Cardiac muscle cell (in vitro differentiated cells and primary cell): ENCODE results near the gene MPP1. TPM values are rescaled to one million over a fixed set of nuclear protein-coding genes. Genes with fewer than 3 reads are reported as not detected.
"Not testable (repeated sequence)": the region's sequence is repeated elsewhere in the genome, so short reads cannot be mapped to it uniquely, and the experiment has no call there.

Experiments used
- DNase-seq, 2 donors: peaks; one replicate each; pipeline versions ENCODE4 v3.0.0 to v3.0.0-alpha.2; 2010 to 2017; ENCODE audit warnings: low read depth in 1 of 2, low spot score in 1 of 2
- H3K27ac ChIP-seq: fragments of 200-600 bp; sonication (generic); 2 replicates; pipeline ENCODE4 v1.5.1; 2016
- H3K27me3 ChIP-seq: fragments of 200-600 bp; sonication (generic); 2 replicates; pipeline ENCODE4 v1.6.0; 2016; ENCODE audit warnings: control low read depth
- H3K36me3 ChIP-seq: fragments of 200-600 bp; sonication (generic); 2 replicates; pipeline ENCODE4 v1.5.1; 2016; ENCODE audit warnings: control low read depth
- H3K4me1 ChIP-seq: fragments of 200-600 bp; sonication (generic); 2 replicates; pipeline ENCODE4 v1.8.1; 2017; ENCODE audit warnings: low read depth, mild to moderate bottlenecking, mixed run types
- H3K4me3 ChIP-seq: fragments of 200-600 bp; sonication (generic); 2 replicates; pipeline ENCODE4 v1.5.1; 2016; ENCODE audit warnings: mild to moderate bottlenecking
- H3K9me3 ChIP-seq: fragments of 200-600 bp; sonication (generic); 2 replicates; pipeline ENCODE4 v1.5.1; 2017; ENCODE audit warnings: low read depth, mild to moderate bottlenecking, control low read depth
- CTCF ChIP-seq: IDR thresholded peaks from 2 replicates; pipeline ENCODE4 v1.5.1; 2012; ENCODE audit warnings: low read depth, mild to moderate bottlenecking, low read length
- polyA plus RNA-seq: library from polyadenylated mRNA; unstranded; fragments of >200 nt; fragmentation: Nextera tagmentation; extraction: Ambion mirVana; gene quantifications from 2 replicates; pipeline ENCODE4 v1.2.1, GENCODE V29; 2016
- total RNA-seq: library from RNA; depleted of rRNA; stranded (reverse); fragments of >200 nt; gene quantifications from 2 replicates; pipeline ENCODE4 v1.2.3, GENCODE V29; 2016

Gene MPP1
- total and polyA plus RNA-seq, 2 experiments from 2014 or later, result 22.5 to 28.5 TPM

GRCh38 chrX:154833746-154834274 lies 28.5 kb upstream of the MPP1 start:
- no peaks in the 10 kb centered on the region for H3K9me3 ChIP-seq
- H3K27ac ChIP-seq, result no peak overlapping the region
- H3K27me3 ChIP-seq, result no peaks in the 10 kb centered on the region
- no peak for TF ChIP-seq CTCF
- no peaks in the 10 kb centered on the region for H3K36me3 ChIP-seq
- no peak overlapping the region for H3K4me3 ChIP-seq
- no peak for DNase-seq
- H3K4me1 ChIP-seq, result no peaks in the 10 kb centered on the region

GRCh38 chrX:154829926-154830442 lies 24.7 kb upstream of the MPP1 start:
- no peak for DNase-seq
- Histone ChIP-seq H3K4me1 (no peaks in the 10 kb centered on the region), H3K4me3 (no peak overlapping the region), H3K27ac (no peak overlapping the region), H3K36me3 (no peaks in the 10 kb centered on the region), H3K27me3 (no peaks in the 10 kb centered on the region), H3K9me3 (no peaks in the 10 kb centered on the region)
- TF ChIP-seq CTCF, result no peak

DNA sequence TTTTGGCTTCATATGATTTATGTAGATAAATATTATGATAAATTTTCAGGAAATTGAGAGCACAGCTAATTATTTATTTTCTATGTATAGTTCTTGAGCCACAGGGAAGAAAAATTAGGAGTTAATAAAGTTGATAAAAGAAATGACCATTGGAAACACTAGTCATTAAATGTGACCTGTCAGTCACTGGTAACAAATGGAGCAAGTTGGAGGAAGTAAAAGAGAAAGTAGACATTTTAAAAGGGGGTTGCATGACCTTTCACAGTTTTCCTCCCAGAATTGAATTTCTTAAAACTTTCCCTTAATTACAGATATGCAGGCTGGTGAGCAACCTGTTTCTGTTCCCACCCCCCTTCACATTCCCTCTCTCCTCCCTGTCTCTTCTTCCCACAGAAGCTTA lies 23.8 kb upstream of the MPP1 start:
- H3K4me3 ChIP-seq, result no peak overlapping the region
- no peaks in the 10 kb centered on the region for H3K27me3 ChIP-seq
- H3K27ac ChIP-seq, result no peak overlapping the region
- H3K4me1 ChIP-seq, result no peaks in the 10 kb centered on the region
- DNase-seq, result no peak
- TF ChIP-seq CTCF, result no peak
- H3K9me3 ChIP-seq, result no peaks in the 10 kb centered on the region
- no peaks in the 10 kb centered on the region for H3K36me3 ChIP-seq

DNA sequence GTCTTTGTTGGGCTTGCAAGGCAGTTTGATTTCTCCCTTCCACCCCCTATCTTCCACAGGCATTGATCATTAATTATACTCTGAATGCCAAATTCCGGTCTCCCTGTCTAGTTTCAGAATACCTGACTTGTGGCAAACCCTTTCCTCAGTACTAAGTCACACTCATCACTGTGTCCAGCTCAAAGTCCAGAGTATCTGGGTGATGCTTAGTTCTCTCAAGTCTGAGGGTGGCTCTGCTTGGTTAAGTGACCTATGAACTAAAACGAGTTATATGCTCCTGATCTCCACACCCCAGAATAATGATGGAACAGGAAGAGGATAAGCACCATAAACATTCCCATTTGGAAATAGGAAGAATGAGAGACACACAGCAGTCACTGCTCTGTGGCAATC lies 22.7 kb upstream of the MPP1 start:
- DNase-seq, result no peak
- Histone ChIP-seq H3K36me3 (no peaks in the 10 kb centered on the region), H3K4me1 (no peaks in the 10 kb centered on the region), H3K4me3 (no peak overlapping the region), H3K27me3 (no peaks in the 10 kb centered on the region), H3K27ac (no peak overlapping the region), H3K9me3 (peaks cover 3% of the 10 kb centered on the region)
- TF ChIP-seq CTCF, result no peak

DNA sequence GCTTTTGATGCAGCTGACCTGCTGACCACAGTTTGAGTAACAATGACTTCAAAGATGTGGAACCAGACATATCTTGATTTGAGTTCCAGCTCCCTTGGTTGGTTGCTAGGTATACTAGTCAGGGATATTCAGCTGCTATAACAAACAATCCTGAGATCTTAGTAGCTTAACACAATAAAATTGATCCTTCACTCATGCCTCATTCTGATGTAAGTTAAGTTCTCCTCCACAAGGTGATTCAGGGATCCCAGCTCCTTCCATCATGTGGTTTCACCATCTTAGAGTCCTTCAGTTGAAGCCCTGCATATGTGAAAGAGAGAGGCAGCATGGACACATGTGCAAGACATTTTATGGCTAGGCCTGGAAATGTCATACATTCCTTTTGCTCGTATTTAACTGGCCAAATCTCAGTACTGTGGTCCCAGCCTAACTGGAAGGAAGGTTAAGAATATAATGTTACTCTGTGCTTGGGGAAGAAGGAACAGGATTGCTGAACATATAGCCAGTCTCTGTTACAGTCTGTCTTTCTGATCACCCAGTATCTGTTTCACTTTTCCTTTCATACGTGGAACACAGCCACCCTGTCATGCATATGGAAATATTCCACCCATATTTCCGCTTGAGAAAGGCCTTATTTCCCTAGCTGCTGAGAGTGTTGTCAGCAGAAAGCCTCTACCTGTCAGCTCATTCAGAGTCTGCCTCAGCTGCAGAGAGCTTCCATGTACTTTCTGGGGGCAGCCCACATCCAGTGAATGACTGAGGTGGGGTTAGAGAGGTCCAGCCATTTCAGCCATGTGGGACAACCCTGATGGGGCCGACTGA lies 22.1 kb upstream of the MPP1 start:
- TF ChIP-seq CTCF, result no peak
- Histone ChIP-seq H3K27ac (no peak overlapping the region), H3K27me3 (no peaks in the 10 kb centered on the region), H3K4me3 (no peak overlapping the region), H3K9me3 (peaks cover 3% of the 10 kb centered on the region), H3K4me1 (no peaks in the 10 kb centered on the region), H3K36me3 (no peaks in the 10 kb centered on the region)
- DNase-seq, result no peak

GRCh38 chrX:154825586-154825985 lies 20.3 kb upstream of the MPP1 start:
- not testable (repeated sequence) for DNase-seq, H3K4me3 ChIP-seq, H3K27me3 ChIP-seq, H3K4me1 ChIP-seq, H3K27ac ChIP-seq, H3K36me3 ChIP-seq, H3K9me3 ChIP-seq
